ENCODE results near the gene CPTP.
"Not testable (repeated sequence)": the region's sequence is repeated elsewhere in the genome, so short reads cannot be mapped to it uniquely, and the experiment has no call there.

Gene CPTP

GRCh38 chr1:1360506-1361169 is 36.0 kb downstream of the CPTP start:
- in situ Hi-C loops (cut with MboI; ENCODE audit: low sequenced_read_pairs): no loop called here

DNA sequence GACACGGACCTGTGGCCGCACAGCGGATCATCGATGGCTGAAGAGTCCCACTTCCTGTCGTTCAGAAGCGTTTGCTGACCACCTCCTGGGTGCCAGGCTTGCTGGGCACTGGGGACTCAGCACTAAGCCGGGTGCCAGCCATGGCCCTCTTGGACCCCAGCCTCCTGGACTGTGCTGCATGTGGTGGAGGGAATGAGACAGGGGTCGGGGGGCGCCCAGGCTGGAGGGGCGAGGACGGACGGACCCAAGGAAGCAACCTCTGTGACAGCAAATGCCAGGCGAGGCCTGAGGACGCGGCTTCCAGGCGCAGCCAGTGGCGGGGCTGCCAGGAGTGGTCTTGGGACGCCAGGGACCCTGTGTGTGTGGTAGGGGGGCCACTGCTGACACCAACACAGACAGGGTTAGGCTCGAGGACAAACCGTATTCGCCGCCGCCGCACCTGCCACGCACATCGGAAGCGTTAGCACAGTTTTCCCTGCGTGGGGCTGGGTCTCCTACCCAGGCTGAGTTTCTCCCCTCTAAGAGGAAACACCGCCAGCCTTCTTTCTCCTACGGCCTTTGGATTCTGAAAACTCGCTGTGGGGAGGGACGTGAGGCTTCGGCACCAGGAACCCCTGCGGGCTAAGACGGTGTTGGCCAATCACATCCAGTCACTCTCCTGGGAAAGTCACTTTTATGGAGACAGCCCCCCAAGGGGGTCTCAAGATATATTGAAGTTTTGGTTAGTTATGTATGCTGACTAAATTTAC is 36.8 kb downstream of the CPTP start:
- in situ Hi-C loops (cut with MboI; ENCODE audit: low sequenced_read_pairs): no loop called here

DNA sequence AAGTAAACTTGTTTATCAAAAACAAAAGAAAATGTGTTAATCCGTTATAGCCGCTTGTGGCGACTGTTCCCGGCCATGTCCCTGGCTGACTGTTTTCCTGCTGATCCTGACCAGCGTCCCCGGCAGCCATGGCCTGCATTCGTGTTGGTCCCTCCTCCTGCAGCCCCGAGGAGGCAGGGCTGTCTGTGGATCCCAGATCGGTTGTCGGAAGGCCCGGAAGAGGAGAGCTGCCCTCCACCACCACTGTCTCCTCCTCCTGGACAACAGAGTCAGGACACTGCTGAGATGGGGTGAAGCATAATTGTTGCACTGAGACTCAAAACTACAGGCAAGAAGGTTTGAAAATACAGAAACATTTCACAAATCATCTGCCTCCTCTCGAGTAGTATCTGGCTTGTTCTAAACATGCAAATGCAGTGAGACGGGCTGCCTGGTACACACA is 37.4 kb downstream of the CPTP start:
- in situ Hi-C loops (cut with MboI; ENCODE audit: low sequenced_read_pairs): no loop called here

DNA sequence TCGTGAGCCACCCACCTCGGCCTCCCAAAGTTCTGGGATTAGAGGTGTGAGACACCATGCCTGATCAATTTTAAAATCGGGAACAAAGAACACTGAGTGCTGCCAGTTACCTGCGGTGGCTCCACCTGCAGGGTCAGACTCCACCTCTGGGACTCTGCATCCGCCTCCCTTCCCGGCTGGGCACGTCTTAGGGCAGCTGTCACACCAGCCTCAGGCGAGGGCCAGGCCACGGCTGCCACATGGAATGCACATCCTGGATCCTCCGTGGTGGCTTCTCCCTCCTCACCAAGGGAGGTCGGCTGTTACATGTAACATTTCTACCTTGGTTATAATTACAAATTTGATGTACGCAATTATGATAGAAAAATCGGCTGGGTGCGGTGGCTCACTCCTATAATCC is 39.7 kb downstream of the CPTP start:
- in situ Hi-C loops (cut with MboI; ENCODE audit: low sequenced_read_pairs): no loop called here

DNA sequence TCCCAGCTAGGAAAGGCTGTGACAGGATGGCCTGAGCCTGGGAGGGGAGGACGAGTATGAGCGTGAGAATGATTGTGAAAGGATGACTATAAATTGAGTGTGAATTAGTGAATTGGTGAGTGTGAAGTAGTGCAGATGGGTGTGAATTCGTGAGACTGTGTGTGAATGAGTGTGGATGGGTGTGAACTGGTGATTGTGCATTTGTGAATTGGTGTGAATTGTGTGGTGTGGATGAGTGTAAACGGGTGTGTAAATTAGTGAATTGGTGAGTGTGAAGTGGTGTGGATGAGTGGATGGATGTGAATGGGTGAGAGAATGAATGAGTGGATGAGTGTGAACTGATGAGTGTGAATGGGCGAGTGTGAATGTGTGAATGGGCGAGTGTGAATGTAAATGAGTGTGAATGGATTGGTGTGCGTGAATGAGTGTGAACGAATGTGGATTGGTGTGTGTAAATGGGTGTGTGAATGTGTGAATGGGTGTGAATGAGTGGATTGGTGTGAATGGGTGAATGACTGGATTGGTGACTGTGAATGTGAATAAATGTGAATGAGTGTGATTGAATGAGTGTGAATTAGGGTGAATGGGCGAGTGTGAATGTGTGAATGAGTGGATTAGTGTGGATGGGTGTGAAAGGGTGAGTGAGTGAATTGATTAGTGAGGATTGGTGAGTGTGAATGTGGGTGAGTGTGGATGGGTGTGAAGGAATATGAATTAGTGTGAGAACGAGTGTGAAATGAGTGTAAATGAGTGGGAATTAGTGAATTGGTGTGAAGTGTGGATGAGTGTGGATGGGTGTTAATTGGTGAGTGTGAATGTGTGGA is 41.5 kb downstream of the CPTP start:
- in situ Hi-C loops (cut with MboI; ENCODE audit: low sequenced_read_pairs): no loop called here

DNA sequence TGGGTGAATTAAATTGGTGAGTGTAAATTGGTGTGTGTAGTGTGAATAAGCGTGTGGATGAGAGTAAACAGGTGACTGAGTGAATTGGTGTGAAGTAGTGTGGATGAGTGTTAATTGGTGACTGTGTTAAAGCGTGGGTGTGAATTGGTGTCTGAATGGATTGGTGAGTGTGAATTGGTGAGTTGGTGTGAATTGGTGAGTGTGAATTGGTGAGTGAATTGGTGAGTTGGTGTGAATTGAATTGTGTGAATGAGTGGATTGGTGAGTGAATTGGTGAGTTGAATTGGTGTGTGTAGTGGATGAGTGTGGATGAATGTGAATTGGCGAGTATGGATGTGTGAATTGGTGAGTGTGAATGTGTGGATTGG is 42.1 kb downstream of the CPTP start:
- in situ Hi-C loops (cut with MboI; ENCODE audit: low sequenced_read_pairs): no loop called here

DNA sequence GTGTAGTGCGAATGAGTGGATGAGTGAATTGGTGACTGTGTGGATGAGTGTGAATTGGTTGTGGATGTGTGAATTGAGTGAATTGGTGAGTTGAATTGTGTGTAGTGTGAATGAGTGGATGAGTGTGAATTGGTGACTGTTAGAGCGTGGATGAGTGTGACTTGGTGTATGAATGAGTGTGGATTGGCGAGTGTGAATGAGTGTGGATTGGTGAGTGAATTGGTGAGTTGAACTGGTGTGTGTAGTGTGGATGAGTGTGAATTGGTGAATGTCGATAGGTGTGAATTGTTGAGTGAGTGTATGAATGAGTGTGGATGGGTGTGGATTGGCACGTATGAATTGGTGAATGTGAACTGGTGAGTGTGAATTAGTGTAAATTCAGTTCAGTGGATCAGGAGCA is 42.7 kb downstream of the CPTP start:
- in situ Hi-C loops (cut with MboI; ENCODE audit: low sequenced_read_pairs): no loop called here

- in situ Hi-C loops (cut with MboI; ENCODE audit: low sequenced_read_pairs): not testable (repeated sequence)
Measured at GRCh38 chr1:1370094-1370493, 45.5 kb downstream of the CPTP start.

DNA sequence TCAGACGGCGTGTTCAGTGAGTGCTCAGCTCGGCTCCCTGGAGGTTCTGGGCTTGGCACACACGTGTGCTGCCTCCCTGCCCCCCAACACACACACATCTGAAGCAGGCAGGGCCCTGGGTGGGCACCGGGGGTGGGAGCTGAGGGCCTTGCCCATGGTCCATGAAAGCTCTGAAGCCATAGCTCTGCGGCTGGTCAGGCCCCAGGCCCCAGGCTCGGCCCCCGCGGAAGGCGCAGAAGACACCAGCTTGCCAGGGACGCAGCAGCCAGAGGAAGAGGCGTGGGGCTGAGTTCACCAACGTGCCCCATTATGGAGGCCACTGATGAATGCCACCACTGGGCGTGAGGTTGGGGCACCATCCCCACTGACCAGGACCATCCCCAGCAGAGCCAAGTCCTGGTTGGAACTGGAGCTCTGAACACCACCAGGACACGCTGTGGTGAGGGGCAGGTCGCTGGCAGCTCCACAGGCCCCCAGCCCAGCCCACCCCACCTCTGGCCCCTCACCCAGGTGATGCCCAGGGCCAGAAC is 46.2 kb downstream of the CPTP start:
- in situ Hi-C loops (cut with MboI; ENCODE audit: low sequenced_read_pairs): no loop called here

DNA sequence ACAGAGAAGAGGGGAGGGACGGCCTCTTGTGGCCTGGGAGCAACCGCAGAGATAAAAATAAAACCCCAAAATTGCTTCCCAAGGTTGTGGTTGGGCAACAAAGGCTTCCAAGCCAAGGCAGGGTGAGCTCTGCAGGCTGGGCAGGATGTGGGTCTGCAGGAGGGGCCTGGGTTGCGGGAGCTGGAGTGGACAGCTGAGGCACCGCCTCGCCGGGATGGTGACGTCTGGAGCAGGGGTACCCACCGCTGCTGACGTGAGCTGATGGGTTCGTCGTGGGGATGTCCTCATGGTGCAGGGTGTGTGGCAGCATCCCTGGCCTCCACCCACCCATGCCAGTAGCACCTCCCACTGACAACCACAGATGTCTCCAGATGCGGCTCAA is 46.8 kb downstream of the CPTP start:
- in situ Hi-C loops (cut with MboI; ENCODE audit: low sequenced_read_pairs): no loop called here

DNA sequence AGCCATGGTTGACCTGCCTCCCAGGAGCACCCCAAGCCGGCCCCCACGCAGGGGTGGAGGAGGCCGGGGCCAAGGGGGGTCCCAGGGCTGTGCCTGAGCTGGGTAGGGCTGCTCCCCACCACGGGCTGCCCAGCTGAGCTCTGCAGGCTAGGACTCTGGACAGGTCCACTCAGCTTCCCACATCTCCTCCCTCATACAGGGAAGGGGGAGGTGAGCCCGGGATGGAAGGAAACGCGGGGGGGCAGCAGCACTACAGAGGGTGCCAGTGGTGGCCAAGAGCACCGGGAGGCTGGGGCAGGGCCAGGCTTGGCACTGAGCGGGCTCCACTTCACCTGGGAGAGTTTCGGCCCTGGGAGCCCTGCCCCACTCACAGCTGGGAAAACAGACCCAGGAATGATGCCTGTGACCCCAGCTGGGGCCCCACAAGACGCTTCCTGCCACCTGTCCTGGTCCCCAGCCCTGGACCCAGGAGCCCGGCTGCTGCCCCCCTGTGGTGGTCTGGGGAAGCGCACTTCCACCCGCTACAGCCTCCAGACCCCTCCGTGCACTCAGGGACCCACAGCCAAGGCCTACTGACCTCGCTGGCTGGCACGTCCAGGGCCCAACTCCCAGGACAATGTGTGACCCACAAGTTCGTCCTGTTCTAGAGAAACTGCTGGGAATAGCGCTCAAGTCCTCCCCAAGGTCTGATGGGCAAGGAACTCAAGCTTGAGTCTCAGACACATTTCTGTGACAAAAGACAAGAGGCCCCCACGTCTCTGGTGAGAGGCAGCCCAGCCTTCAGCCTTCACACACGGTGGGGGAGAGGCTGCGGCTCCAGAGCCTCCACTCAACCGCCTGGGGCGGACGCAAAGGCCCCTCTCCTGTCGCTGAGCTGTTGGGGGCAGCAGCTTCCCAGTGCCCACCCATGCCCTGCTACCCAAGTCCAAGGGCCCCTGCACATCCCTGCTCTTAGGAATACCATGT is 47.4 kb downstream of the CPTP start:
- in situ Hi-C loops (cut with MboI; ENCODE audit: low sequenced_read_pairs): no loop called here

GRCh38 chr1:1373051-1373814 is 48.6 kb downstream of the CPTP start:
- in situ Hi-C loops (cut with MboI; ENCODE audit: low sequenced_read_pairs): no loop called here

GRCh38 chr1:1373815-1374588 is 49.4 kb downstream of the CPTP start:
- in situ Hi-C loops (cut with MboI; ENCODE audit: low sequenced_read_pairs): no loop called here

GRCh38 chr1:1374589-1374928 is 50.0 kb downstream of the CPTP start:
- in situ Hi-C loops (cut with MboI; ENCODE audit: low sequenced_read_pairs): no loop called here

DNA sequence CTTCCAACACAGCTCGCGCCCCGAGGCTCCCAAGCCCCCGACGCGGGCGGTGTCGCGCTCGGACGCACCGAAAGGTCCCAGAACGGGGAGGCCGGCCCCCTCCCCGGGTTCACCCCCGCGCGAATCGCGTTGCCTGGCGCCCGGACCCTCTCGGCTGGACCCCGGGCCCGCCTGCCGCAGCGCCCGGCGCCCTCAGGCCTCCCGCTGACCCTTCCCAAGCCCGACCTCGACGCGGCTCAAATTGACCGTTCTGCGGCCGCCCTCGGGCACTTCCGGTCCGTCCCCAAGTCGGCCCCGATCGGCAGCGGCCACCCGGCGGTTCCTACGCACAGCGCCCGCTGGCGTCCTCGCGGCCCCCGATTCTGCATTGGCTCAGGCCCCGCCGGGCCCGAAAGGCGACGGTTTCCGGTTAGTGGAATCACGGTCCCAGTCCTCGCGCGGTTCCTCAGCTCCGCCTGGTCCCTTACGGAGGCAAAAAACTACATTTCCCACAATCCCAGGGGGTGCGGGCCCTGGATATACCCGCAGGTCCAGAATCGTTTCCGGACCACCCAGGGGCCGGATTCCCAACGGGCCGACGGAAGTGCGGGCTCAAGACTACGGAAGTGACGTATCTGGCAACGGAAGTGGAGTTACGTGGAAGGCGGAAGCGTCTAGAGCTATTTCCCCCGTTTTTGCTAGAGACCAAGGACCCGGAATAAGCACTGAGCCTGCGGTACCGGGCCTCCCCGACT is 50.5 kb downstream of the CPTP start, which contains the start of gene AURKAIP1:
Gene AURKAIP1, minus strand, starts transcription at position 279 of the 734 bp plus-strand sequence. CDS start 451 bp downstream, outside the sequence.
- in situ Hi-C loops (cut with MboI; ENCODE audit: low sequenced_read_pairs): no loop called here

- in situ Hi-C loops (cut with MboI; ENCODE audit: low sequenced_read_pairs): no loop called here
Measured at GRCh38 chr1:1376551-1377226, 52.1 kb downstream of the CPTP start.

GRCh38 chr1:1377540-1378205 is 53.1 kb downstream of the CPTP start:
- in situ Hi-C loops (cut with MboI; ENCODE audit: low sequenced_read_pairs): no loop called here
